ENCODE data around the gene CADM2.

DNA sequence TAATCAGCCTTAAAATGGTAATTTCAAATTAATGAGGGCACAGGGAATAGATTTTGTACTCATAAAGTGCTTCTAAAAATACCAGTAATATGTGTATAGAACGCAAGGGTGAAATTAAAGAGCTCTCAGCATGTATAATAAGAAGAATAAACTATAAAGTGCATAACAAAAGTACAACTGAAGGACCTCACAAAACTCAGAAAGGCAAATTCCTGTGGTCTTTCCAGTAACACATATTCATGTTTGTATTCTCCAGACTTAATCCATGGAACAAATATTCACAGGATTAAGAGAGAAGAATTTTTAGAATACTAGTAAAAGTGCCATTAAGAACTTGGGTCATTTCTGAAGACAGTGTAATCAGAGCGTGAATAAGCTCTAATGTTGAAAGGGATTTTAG lies 646.3 kb downstream of the CADM2 start:
- TF ChIP-seq, protein P1, sequence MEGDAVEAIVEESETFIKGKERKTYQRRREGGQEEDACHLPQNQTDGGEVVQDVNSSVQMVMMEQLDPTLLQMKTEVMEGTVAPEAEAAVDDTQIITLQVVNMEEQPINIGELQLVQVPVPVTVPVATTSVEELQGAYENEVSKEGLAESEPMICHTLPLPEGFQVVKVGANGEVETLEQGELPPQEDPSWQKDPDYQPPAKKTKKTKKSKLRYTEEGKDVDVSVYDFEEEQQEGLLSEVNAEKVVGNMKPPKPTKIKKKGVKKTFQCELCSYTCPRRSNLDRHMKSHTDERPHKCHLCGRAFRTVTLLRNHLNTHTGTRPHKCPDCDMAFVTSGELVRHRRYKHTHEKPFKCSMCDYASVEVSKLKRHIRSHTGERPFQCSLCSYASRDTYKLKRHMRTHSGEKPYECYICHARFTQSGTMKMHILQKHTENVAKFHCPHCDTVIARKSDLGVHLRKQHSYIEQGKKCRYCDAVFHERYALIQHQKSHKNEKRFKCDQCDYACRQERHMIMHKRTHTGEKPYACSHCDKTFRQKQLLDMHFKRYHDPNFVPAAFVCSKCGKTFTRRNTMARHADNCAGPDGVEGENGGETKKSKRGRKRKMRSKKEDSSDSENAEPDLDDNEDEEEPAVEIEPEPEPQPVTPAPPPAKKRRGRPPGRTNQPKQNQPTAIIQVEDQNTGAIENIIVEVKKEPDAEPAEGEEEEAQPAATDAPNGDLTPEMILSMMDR (conservative IDR thresholded peaks at IDR 0.05; ENCODE audit: low read depth, low read length) = no peak
- TF ChIP-seq EZH2phosphoT487 (IDR thresholded peaks at IDR 0.05; ENCODE audit: borderline replicate concordance, low read length) = no peak
